Stimulated activated CD4-positive, alpha-beta T cell treated with anti-CD3 and anti-CD28 coated beads, Interleukin-15, amount 100 ng/mL, for 48 hours (primary cell): ENCODE data around the gene ARSD.
"Not testable (repeated sequence)": the region's sequence is repeated elsewhere in the genome, so short reads cannot be mapped to it uniquely, and the experiment has no call there.

Source experiments
- DNase-seq, 2 donors: peaks; one replicate each; pipeline ENCODE4 v3.0.0-alpha.2; 2020; ENCODE audit warnings: low read depth in 2 of 2

The ARSD gene

DNA sequence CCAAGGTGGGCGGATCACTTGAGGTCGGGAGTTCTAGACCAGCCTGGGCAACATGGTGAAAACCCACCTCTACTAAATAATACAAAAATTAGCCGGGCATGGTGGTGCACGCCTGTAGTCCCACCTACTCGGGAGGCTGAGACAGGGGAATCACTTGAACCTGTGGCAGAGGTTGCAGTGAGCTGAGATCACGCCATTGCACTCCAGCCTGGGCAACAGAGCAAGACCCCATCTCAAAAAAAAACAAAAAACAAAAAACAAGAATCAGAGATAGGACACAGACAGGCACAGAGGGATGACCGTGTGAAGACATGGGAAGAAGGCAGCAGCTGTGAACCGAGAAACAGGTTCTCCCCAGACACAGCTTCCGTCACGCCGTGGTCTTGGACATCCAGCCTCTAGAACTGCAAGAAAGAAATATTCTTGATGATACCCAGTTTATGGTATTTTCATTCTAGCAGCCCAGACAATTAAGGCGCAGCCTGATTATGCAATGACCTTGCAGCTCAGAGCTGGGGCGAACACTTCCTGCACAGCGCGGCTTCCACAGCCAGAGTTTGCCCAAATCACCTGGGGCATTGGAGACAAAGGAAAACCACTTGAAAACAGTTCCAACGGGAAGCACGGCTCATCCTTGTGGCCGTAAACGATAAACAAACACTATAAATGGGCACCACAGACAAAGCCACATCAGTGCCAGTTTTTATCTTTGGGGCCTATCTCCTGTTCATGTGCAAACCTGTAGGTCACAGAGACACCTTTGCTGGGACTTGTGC lies 4.2 kb upstream of the ARSD start:
- no peak for DNase-seq

DNA sequence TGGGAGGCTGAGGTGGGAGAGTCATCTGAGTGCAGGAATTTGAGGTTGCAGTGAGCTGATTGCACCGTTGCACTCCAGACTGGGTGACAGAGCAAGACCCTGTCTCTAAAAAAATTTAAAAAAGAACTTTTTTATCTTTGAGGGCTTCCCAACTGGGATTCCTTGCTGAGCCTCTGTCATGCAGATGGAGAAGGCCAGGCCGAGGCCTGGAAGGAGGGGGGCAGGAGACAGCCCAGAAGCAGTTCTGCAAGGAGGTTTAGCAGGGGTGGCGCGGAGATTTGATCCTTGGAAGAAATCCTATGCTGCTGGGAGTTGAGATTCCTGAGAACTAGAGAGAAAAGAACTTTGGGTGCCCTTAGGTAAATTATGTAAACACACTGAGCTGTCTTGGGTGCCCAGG lies 2.5 kb upstream of the ARSD start:
- DNase-seq: no peak

DNA sequence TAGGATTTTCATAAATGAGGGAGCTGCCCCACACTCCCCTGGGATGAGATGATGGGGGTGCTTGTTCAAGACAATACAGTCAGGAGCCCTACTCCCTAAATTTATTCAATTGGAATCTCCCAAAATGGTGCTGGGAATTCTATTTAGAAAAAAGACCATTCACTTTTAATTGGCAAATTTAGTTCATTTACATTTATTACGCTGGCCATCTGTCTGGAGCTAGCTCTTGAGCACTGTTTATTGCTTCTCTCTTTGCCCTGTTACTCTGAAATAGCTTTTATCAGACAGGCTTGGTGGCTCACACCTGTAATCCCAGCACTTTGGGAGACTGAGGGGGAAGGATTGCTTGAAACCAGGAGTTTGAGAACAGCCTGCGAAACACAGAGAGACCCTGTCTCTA lies 2.0 kb upstream of the ARSD start:
- DNase-seq: no peak

DNA sequence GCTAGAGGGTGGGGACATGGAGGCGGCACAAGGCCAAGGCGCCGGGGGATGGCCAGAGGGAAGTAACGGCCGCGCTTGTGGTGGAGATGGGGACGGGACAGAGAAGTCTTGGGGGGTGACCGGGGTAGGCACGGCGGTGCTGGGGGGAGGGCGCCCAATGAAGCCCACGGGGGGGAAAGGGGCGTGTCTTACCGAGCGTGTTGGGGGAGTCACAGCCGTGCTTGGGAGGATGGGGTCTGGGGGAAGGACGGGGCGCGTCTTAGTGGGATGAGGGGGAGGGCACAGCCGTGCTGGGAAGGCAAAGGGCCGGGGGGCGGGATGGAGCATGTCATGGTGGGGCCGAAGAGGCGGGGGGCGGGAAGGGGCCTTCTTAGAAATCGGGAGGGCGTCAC lies 952 bp downstream of the ARSD start:
- no peak for DNase-seq

DNA sequence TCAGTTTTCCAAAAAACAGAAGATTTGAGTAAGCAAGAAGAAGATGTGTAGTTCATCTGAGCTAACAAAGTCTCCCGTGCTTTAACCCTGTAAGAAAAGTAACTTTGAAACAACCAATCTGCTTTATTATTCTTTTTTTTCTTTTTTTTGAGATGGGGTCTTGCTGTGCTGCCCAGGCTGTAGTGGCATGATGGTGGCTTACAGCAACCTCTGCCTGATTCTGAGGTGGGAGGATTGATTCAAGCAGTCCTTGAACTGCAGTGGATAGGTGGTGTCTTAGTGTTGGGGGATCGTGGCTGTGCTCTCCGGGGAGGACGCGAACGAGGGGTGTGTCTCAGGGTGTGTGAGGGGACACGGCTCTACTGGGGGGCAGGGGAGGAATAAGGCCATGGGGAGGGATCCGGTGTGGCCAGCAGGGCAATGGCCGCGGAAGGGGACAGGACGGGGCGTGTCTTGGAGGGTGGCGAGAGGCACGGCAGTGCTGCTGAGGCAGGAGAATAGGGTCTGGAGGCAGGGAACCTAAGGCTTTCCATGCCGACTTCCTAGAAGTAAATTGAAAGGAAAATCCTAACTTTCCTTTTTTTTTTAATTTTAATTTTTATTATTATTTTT lies 2.4 kb downstream of the ARSD start:
- DNase-seq: no peak

DNA sequence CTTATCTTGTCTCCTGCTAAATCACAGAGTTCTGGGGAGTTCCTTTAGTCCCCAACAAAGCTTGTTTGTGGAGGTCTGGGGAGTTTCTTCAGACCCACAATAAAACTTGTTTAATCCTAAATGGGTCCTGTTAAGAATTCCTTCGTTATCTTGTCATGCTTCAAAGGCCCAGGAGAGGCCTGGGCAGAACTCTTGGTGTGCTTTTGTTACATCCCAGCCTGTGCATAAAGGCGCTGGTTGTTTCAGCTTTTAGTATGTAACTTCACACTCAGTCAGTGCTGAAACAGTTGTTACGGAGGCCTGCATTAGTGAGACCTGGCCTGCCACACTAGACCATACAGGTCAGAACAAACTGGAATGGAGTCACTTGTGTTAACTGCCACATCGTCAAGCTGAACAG lies 2.9 kb downstream of the ARSD start:
- not testable (repeated sequence) for DNase-seq

DNA sequence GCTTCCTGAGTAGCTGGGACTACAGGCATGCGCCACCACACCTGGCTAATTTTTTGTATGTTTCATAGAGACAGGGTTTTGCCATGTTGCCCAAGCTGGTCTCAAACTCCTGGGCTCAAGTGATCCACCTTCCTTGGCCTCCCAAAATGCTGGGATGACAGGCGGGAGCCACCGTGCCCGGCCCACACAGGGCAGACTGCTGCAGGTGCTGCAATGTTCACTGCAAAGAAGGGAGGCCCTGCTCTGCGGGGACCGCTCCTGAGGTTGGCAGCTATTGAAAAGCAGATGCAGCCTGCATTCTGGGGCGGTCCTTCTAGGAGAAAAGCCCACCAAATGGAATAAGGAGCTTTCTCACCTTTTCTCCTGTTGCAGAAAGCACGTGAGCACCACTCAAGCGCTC lies 5.0 kb downstream of the ARSD start:
- DNase-seq: no peak

DNA sequence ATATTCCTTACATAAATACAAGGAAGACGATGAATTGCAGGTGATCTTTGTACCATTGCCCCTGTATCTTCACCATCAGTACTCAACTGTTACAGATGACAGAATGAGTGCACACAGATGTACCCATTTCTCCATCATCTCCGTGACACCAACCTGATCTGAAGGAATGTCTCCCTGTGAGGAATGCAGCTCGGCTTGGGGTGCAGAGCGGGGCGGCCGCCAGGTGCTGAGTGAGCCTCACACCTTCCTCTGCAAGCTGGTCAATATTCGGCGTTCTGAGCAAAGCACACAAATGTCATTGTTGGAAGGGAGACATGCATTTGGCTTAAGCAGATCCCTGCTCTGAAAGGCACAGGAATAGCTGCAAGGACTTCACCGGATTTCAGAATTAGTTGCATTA lies 7.4 kb downstream of the ARSD start:
- no peak for DNase-seq

DNA sequence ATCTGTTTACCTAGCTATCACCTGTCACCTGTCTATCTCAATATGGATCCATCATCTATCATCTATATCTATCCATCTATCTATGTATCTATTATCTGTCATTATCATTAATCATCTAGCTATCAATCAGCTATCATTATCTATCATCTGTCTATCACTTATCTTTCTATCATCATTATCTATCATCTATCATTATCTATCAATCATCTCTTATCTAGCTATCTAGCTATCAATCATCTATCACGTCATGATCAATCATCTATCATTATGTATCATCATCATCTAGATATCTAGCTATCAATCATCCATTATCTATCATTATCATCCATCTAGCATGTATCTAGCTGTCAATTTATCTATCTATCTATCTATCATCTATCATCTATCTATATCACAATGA lies 7.9 kb downstream of the ARSD start:
- no peak for DNase-seq

DNA sequence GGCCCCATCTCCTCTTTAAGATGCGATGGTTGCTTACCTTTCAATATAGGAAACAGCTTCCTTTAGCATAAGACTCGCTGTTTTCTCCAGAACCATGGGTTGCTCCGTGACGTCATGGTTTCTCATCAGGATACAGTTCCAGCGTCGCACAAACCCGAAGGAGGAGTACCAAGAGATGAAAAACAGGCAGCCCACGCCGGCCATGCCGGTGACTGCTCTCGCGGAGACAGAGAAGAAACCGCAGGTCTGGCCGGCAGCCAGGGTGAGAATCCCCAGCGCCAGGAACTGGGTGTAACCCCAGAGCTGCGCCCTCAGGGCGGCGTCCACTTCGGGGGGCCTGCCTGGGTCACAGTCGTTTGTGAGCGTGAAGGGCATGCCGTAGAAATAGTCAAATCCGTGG lies 11.4 kb downstream of the ARSD start:
- DNase-seq: no peak

DNA sequence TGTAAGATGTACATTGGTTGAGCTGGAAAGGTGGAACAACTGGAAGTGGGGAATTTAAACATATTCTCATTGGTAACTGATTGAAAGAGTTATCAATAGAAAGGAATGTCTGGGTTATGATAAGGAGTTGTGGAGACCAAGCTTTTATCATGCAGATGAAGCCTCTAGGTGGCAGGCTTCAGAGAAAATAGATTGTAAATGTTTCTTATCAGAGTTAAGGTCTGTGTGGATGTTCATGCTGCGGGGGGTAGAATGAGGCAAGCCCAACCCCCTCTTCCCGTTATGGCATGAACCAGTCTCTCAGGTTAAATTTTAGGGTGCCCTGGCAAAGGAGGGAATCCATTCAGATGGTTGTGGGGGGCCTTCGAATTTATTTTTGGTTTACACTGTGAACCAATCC lies 16.0 kb downstream of the ARSD start:
- no peak for DNase-seq

DNA sequence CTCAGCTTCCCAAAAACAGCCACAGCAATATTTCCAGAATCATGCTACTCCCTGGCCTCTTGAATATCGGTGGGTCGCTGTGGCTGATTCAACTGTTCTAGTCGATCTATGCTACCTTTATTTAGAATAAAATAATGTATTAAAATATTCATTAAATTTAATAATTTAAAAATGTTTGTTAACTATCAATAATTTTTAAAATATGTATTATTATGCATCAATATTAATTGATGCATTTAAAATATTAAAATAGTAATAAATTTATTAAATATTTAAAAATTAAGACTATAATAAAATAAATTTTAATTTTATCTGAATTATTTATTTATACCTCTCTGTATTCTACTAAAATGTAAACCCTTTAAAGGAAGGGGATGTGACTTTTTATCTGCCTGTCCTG lies 19.0 kb downstream of the ARSD start:
- DNase-seq: no peak

DNA sequence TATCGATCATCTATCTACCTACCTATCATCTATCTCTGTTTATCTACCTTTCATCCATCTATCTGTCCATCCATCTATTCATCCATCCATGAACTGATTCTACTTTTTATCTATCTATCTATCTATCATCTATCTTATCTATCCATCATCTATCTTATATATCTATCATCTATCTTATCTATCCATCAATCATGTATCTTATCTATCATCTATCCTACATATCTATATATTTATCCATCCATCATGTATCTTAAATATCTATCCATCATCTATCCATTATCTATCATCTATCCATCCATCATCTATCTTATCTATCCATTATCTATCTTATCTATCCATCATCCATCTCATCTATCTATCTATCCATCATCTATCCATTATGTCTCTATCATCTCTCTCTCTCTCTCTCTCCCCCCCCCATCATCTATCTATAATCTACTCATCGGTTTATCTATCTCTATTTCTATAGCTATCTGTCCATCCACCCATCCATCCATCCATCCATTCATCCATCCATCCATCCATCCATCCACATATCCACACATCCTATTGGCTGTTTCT lies 20.9 kb downstream of the ARSD start:
- DNase-seq: no peak

DNA sequence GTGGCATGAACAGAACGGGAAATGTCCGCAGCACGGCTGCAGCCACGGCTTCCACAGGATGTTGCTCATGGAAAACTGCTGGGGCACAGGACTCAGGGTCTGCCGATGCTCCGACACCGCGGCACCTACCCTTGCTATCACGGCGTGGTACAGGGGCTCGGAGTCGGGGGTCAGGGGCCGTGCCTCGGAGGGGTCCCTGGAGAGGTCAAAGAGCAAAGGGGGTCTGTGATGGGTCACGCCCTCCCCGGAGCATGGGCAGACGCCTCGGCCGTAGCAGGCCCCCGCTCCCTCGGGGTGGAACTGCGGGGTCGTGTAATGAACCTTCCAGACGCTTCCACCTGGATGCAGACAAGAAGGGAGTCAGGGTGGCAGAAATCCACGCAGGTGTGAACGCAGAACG lies 21.8 kb downstream of the ARSD start:
- no peak for DNase-seq

DNA sequence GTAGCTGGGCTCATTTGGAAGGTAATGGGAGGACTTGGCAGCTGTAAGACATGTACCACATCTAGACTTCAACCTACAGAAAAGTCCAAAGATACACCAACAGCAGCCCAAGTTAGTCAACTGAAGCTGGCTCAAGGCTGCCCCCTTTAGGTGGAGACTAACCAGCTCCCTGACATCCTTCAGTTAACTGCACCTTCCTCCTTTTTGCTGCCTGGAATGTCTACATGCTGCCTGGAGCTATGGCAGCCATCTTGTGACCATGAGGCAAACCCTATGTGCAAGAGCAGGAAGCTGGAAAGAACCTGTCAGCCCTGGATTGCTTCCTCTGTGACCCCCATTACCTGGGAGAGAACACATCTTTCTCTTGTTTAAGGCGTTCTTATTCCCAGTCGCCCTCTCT lies 25.8 kb downstream of the ARSD start:
- no peak for DNase-seq

DNA sequence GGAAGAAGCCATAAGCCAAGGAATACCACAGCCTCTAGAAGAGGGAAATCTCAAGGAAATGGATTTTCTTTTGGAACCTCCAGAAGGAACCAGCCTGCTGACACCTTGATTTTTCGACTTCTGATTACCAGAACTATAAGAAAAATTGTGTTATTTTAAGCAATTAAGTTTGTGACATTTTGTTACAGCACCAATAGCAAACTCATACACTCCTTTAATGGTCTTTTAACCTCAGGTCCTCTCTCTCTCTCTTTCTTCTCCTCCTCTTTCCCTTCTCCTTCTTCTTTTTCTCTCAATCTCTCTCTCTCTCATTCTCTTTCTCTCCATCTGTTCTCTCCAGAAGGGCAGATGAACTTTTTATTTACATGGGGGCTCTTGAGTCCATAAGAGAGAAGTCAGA lies 26.3 kb downstream of the ARSD start:
- no peak for DNase-seq

DNA sequence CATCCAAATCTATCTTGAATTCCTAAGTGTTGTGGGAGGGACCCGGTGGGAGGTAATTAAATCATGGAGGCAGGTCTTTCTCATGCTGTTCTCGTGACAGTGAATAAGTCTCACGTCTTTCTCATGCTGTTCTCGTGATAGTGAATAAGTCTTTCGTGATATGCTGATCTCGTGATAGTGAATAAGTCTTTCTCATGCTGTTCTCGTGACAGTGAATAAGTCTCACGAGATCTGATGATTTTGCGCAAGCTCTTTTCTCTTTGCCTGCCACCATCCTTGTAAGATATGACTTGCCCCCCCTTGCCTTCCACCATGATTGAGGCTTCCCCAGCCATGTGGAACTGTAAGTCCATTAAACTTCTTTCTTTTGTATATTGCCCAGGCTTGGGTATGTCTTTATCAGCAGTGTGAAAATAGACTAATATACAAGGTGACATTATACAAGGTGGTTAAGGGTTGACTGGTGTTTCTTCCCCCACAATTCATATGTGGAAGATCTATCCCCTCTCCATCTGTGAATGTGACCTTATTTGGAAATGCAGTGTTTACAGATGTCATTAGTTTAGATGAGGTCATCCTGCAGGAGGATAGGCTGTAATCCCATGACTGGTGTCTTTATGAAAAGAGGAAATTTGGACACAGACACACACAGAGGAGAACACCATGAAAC lies 27.6 kb downstream of the ARSD start:
- DNase-seq: no peak

DNA sequence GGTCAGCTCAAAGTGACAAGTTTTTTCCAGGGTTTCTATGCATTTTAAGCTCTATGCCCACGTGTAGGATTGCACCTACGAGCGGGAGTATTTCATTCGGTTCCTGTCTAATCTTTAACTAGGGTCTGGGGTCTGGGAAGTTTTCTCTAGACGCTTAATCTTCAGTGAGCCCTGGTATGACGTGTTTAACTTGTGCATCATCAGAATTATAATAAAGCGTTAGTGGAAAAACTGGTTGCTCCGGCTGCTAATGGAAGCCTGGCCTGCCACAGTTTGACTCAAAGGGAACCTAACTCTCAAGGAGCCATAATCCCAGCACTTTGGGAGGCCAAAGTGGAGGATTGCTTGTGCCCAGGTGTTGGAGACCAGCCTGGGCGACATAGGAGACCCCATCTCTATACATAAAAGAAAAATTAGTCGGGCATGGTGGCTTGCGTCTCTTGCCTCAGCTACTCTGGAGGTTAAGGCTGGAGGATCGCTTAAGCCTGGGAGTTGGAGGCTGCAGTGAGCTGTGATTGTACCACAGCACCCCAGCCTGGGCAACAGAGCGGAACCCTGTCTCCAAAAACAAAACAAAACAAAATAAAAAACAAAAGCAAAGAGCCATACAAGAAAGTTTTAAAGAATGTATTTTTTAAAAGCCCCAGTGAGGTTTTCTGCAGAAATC lies 30.2 kb downstream of the ARSD start:
- DNase-seq: no peak

DNA sequence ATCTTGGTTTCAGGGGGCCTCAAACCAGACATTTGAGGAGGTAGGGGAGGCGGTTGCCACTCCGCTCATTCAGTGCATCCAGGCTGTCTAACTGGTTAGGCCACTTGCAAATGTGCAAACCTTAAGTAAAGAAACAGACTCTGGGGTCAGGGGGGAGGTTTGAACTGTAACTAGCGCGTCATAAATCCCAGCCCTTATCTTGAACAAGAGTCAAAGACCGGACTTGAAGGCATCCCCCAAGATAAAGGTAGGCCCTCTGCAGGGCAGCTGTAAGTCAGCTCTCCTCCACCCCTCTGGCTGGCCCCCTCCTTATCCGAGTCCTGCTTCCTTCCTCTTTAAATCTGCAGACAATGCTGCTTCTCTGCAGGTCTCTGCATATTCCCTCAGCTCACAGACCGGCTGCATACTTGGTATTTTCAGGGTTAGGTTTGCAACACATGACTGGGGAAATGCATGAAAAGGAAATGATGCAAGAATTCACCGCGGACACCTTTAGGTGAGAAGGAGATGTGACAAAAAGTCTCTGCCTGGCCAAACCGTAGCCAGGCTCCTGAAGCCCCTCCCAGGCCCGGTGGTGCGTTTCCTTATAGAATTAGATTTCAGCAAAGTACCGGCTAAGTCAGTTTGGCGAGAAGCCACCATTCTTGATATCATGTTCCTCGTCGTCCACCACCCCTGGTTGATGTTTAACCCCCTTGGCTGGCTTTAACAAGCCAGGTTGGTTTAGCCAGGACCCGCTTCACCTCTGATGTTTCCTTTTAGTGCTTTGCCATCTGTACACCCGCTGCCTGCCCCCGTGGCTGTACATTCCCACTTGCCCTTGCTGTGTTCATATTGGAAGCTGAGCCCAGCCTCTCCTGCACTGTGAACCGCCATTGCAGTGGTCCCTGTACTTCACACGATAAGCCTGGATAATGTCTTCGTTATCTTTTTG lies 31.2 kb downstream of the ARSD start:
- DNase-seq: not testable (repeated sequence)

DNA sequence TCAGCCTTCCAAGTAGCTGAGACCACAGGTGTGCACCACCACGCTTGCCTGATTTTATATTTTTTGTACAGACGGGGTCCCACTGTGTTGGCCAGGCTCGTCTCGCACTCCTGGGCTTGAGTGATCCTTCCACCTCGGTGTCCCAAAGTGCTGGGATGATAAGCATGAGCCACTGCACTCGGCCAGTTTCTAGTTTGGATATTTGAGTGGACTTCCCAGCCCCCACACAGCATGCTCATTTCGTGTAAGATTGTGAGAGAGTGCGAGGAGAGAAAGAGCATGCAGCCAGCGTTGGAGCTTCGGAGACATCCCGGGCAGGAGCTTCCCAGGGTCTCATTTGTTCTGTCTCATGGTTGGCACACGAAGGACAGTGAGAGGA lies 31.8 kb downstream of the ARSD start:
- no peak for DNase-seq

DNA sequence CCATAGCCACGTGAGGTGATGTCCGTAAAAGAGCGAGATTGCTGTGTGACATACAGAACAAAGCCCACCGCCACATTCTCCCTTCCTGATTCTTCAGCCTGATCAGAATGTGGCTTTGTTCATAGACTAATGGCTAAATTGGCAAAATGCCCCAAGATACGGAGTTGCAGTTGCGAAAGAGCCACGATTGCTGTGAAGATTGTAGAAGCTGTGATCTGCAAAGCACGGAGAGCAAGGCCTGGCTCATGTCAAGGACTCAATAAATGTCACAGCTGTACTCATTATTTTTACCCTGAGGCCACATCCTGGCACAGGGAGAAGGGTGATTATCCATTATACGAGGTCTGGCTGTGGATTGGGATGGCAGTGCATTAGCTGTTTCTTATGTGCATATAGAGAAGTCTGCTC lies 34.2 kb downstream of the ARSD start:
- no peak for DNase-seq
